Ishikawa (cell line): ENCODE results near the gene CD101.

Experiments
- CEBPB ChIP-seq: IDR thresholded peaks from 2 replicates; pipeline ENCODE4 v1.6.1; 2012
- CREB1 ChIP-seq: IDR thresholded peaks from 2 replicates; pipeline ENCODE4 v1.6.1; 2012; ENCODE audit warnings: low read depth
- EGR1 ChIP-seq: IDR thresholded peaks from 2 replicates; pipeline ENCODE4 v1.6.1; 2012
- EP300 ChIP-seq: IDR thresholded peaks from 2 replicates; pipeline ENCODE4 v1.6.1; 2012; ENCODE audit warnings: borderline replicate concordance
- FOXM1 ChIP-seq: IDR thresholded peaks from 2 replicates; pipeline ENCODE4 v1.6.1; 2012; ENCODE audit warnings: low read depth, borderline replicate concordance
- MAX ChIP-seq: IDR thresholded peaks from 2 replicates; pipeline ENCODE4 v1.6.1; 2012
- NFIC ChIP-seq: IDR thresholded peaks from 2 replicates; pipeline ENCODE4 v1.6.1; 2012
- RAD21 ChIP-seq: IDR thresholded peaks from 2 replicates; pipeline ENCODE4 v1.6.1; 2012; ENCODE audit warnings: low read depth
- REST ChIP-seq: IDR thresholded peaks from 2 replicates; pipeline ENCODE4 v1.6.1; 2012; ENCODE audit warnings: low read depth, mild to moderate bottlenecking
- TAF1 ChIP-seq: IDR thresholded peaks from 2 replicates; pipeline ENCODE4 v1.6.1; 2012; ENCODE audit warnings: low read depth, mild to moderate bottlenecking
- TCF12 ChIP-seq: IDR thresholded peaks from 2 replicates; pipeline ENCODE4 v1.6.1; 2012; ENCODE audit warnings: low read depth
- TEAD4 ChIP-seq: IDR thresholded peaks from 2 replicates; pipeline ENCODE4 v1.6.1; 2012
- USF1 ChIP-seq: IDR thresholded peaks from 2 replicates; pipeline ENCODE4 v1.6.1; 2012
- YY1 ChIP-seq: IDR thresholded peaks from 2 replicates; pipeline ENCODE4 v1.6.1; 2012; ENCODE audit warnings: low read depth
- ZBTB7A ChIP-seq: IDR thresholded peaks from 2 replicates; pipeline ENCODE4 v1.6.1; 2012; ENCODE audit warnings: low read depth

The CD101 gene

GRCh38 chr1:117014209-117014608, 12.6 kb downstream of the CD101 start:
- no peak for TF ChIP-seq YY1
- no peak for TF ChIP-seq MAX
- TF ChIP-seq CREB1, result no peak
- no peak for TF ChIP-seq FOXM1
- no peak for TF ChIP-seq TAF1
- TF ChIP-seq NFIC, result no peak

GRCh38 chr1:117015724-117016123, 14.2 kb downstream of the CD101 start:
- TF ChIP-seq ZBTB7A (no peak), RAD21 (no peak)

- no peak for TF ChIP-seq ZBTB7A
- TF ChIP-seq CEBPB, result no peak
- no peak for TF ChIP-seq NFIC
- TF ChIP-seq RAD21, result no peak
- no peak for TF ChIP-seq YY1
- no peak for TF ChIP-seq FOXM1
- TF ChIP-seq TAF1, result no peak
- no peak for TF ChIP-seq USF1
- no peak for TF ChIP-seq TCF12
- TF ChIP-seq MAX, result no peak
Observed at GRCh38 chr1:117017062-117017461, 15.5 kb downstream of the CD101 start.

GRCh38 chr1:117017648-117018047, 16.1 kb downstream of the CD101 start:
- no peak for TF ChIP-seq RAD21
- TF ChIP-seq CREB1, result no peak
- TF ChIP-seq REST, result no peak
- TF ChIP-seq EP300, result no peak
- TF ChIP-seq EGR1, result no peak
- TF ChIP-seq USF1, result no peak
- TF ChIP-seq TEAD4, result no peak
- TF ChIP-seq YY1, result no peak
- no peak for TF ChIP-seq TAF1
- no peak for TF ChIP-seq ZBTB7A
- TF ChIP-seq MAX, result no peak
- no peak for TF ChIP-seq CEBPB

GRCh38 chr1:117020526-117021156, 19.1 kb downstream of the CD101 start:
- no peak for TF ChIP-seq EGR1
- no peak for TF ChIP-seq RAD21
- TF ChIP-seq NFIC, result no peak
- TF ChIP-seq TCF12, result no peak
- TF ChIP-seq YY1, result no peak
- TF ChIP-seq MAX, result no peak
- TF ChIP-seq EP300, result no peak
- no peak for TF ChIP-seq TEAD4
- no peak for TF ChIP-seq USF1

- TF ChIP-seq FOXM1 (no peak), ZBTB7A (no peak), EGR1 (no peak), TAF1 (no peak), RAD21 (no peak), REST (no peak), YY1 (no peak)
Observed at GRCh38 chr1:117022114-117022513, 20.6 kb downstream of the CD101 start.
